GM06990 (cell line): ENCODE results near the gene SIT1.
"Not testable (repeated sequence)": the region's sequence is repeated elsewhere in the genome, so short reads cannot be mapped to it uniquely, and the experiment has no call there.

Experiments used
- DNase-seq: peaks from one replicate; pipeline ENCODE4 v3.0.0-alpha.2; 2011; ENCODE audit not compliant: insufficient read length; ENCODE audit errors: extremely low read depth
- H3K27me3 ChIP-seq: replicated peaks from 2 replicates; pipeline ENCODE4 v1.6.0; 2011; ENCODE audit warnings: low read length; ENCODE audit not compliant: control insufficient read depth, insufficient read depth
- H3K36me3 ChIP-seq: 2 replicates; pipeline ENCODE4 v1.5.1; 2011; ENCODE audit warnings: low read length; ENCODE audit not compliant: control insufficient read depth, insufficient read depth
- H3K4me3 ChIP-seq: replicated peaks from 2 replicates; pipeline ENCODE4 v1.5.1; 2011; ENCODE audit warnings: low read depth, mild to moderate bottlenecking, control low read depth, low read length
- TF ChIP-seq, protein P1 (sequence below): IDR thresholded peaks from 2 replicates; pipeline ENCODE4 v1.5.1; 2011; ENCODE audit warnings: low read length, control low read depth, mild to moderate bottlenecking, inconsistent platforms; ENCODE audit not compliant: insufficient read depth, poor library complexity, severe bottlenecking

The SIT1 gene

DNA sequence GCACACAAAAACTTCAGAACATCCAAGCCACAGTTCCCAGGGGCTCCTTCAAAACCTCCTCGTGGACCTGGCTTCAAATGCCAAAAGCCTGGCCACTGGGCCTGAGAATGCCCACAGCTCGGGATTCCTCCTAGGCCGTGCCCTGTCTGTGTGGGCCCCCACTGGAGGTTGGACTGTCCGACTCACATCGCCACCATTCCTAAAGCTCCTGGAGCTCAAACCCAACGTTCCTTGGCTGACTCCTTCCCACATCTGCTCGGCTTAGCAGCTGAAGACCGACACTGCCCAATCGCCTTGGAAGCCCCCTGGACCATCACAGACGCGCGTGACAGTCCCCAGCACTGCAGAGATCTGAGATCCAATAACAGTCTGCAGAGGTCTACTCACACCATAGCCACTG lies 7.7 kb downstream of the SIT1 start:
- DNase-seq = no peak
- TF ChIP-seq, protein P1, sequence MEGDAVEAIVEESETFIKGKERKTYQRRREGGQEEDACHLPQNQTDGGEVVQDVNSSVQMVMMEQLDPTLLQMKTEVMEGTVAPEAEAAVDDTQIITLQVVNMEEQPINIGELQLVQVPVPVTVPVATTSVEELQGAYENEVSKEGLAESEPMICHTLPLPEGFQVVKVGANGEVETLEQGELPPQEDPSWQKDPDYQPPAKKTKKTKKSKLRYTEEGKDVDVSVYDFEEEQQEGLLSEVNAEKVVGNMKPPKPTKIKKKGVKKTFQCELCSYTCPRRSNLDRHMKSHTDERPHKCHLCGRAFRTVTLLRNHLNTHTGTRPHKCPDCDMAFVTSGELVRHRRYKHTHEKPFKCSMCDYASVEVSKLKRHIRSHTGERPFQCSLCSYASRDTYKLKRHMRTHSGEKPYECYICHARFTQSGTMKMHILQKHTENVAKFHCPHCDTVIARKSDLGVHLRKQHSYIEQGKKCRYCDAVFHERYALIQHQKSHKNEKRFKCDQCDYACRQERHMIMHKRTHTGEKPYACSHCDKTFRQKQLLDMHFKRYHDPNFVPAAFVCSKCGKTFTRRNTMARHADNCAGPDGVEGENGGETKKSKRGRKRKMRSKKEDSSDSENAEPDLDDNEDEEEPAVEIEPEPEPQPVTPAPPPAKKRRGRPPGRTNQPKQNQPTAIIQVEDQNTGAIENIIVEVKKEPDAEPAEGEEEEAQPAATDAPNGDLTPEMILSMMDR = no peak
- Histone ChIP-seq H3K27me3 (no peaks in the 10 kb centered on the region), H3K4me3 (no peak overlapping the region), H3K36me3 (no peaks in the 10 kb centered on the region; the same call in 1 of the 2 replicates)

- DNase-seq, H3K36me3 ChIP-seq, H3K4me3 ChIP-seq, H3K27me3 ChIP-seq: not testable (repeated sequence)
These were observed 9.3 kb downstream of the SIT1 start for GRCh38 chr9:35641478-35641877.

DNA sequence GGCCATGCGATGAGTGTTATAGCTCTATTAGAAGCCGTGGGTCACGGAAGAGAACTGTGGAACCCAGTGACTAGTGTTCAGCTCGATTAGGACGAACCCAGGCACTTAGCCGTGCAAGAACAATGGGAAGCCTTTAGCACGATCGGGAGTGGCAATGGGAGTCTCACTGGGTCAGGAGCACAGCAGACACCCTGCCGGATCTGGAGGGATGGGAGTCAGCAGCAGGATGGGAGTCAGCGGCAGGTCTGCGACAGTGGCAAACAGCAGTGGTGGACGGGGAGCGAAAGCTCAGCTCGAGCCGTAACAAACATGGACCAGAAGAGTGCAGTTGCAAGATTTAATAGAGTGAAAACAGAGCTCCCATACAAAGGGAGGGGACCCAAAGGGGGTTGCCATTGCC lies 10.3 kb downstream of the SIT1 start:
- not testable (repeated sequence) for H3K4me3 ChIP-seq, DNase-seq, H3K27me3 ChIP-seq, H3K36me3 ChIP-seq

DNA sequence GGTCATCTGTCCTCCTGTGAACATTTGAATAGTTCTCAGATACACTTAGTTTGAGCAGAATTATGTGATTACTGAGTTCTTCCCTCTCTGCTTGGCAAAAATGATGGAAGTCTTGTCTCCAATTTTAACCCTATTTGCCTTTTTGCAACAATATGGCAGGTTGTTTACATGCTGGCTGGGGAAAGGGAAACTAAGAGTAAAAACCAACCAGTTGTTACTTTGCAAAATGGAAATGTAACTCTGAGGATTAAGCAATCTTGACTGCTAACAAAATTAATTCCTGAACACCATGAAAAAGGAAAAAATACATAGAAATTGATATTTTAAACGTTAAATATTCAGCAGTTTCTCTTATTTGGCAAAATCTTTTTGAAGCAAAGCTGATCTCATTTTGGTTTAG lies 11.1 kb downstream of the SIT1 start:
- no peak overlapping the region for H3K4me3 ChIP-seq
- DNase-seq = no peak
- TF ChIP-seq, protein P1 = no peak
- no peaks in the 10 kb centered on the region for H3K27me3 ChIP-seq
- H3K36me3 ChIP-seq = no peaks in the 10 kb centered on the region; the same call in 1 of the 2 replicates

- H3K27me3 ChIP-seq, DNase-seq, H3K36me3 ChIP-seq, H3K4me3 ChIP-seq: not testable (repeated sequence)
These were observed 11.5 kb downstream of the SIT1 start for GRCh38 chr9:35639225-35639624.

DNA sequence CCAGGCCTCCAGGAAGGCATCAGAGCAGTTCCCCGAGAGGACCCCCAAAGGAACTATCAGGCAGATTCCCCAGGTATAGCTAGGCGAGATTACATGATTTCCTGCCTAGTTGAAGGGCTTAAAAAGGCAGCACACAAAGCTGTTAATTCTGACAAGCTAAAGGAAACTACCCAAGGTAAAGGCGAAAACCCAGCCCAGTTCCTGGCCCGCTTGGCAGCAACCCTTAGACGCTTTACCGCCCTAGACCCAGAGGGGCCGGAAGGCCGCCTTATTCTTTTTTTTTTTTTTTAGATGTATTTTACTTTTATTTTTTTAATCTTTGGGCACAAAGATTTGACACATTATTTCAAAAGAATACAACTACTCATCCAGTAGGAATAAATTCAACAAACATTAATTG lies 12.0 kb downstream of the SIT1 start:
- not testable (repeated sequence) for H3K27me3 ChIP-seq, H3K4me3 ChIP-seq, H3K36me3 ChIP-seq, DNase-seq

GRCh38 chr9:35637427-35637955 lies 13.2 kb downstream of the SIT1 start:
- H3K36me3 ChIP-seq, H3K27me3 ChIP-seq, DNase-seq, H3K4me3 ChIP-seq: not testable (repeated sequence)

DNA sequence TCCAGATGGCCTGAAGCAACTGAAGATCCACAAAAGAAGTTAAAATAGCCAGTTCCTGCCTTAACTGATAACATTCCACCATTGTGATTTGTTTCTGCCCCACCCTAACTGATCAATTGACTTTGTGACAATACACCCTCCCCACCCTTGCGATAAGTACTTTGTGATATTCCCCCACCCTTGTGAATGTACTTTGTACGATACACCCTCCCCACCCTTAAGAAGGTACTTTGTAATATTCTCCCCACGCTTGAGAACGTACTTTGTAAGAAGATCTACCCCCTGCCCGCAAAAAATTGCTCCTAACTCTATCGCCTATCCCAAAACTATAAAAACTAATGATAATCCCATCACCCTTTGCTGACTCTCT lies 13.9 kb downstream of the SIT1 start:
- not testable (repeated sequence) for H3K36me3 ChIP-seq, H3K27me3 ChIP-seq, DNase-seq, H3K4me3 ChIP-seq

DNA sequence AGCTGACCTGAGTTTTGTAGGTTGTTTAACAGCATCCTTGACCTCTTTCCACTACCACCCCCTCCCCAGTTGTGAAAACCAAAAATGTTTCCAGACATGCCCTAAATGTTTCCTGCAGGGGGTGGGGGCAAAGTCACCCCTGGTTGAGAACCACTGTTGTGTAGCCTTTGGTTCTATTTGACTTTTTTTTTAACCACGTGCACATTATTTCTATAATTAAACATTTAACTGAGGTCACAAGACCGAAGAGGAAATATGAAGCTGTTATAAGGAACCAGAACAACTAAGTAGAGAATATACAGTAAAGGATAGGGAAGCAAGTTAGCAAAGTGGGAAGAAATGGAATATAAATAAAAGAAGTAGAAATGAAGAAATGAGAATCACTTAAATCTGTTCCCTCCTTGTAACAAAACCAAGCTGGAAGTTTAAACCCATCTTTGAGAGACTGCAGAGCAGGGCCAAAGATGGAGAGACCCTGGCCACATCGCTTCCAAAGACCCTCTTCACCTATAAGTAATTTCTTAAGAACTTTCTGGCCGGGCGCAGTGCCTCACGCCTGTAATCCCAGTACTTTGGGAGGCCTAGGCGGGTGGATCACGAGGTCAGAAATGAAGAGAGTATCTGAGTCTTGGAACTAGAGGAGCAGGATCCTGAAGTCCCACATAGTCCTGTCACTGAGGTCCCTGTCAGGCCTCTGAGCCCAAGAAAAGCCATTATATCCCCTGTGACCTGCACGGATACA lies 14.4 kb downstream of the SIT1 start:
- DNase-seq = no peak
- TF ChIP-seq, protein P1 = no peak
- Histone ChIP-seq H3K4me3 (no peak overlapping the region), H3K36me3 (no peaks in the 10 kb centered on the region), H3K27me3 (no peaks in the 10 kb centered on the region)
